Activated gamma-delta T cell treated with anti-CD3 and anti-CD28 coated beads, Interleukin-2, amount 50 U/mL, for 16 hours (primary cell): Measurements from ENCODE around the gene PRPF19.

Experiments used
- DNase-seq: peaks from one replicate; pipeline ENCODE4 v3.0.0-alpha.2; 2020; ENCODE audit warnings: low read depth

The PRPF19 gene

GRCh38 chr11:60906132-60906972 is at the start of gene PRPF19:
Gene PRPF19, minus strand, starts transcription at chr11:60906585. Its CDS starts 203 bp downstream, at chr11:60906382.
- peak; percentile 99 for DNase-seq

- DNase-seq, result no peak
Measured at GRCh38 chr11:60955571-60955970, 49.2 kb upstream of the PRPF19 start.

- DNase-seq, result no peak
Measured at GRCh38 chr11:60954421-60954820, 48.0 kb upstream of the PRPF19 start.

- DNase-seq, result no peak
Measured at GRCh38 chr11:60953781-60954180, 47.4 kb upstream of the PRPF19 start.

- no peak for DNase-seq
Measured at GRCh38 chr11:60952742-60953170, 46.4 kb upstream of the PRPF19 start.

- DNase-seq, result no peak
Measured at GRCh38 chr11:60951904-60952741, 45.7 kb upstream of the PRPF19 start, which contains the start of gene SLC15A3. Gene SLC15A3, minus strand, starts transcription at chr11:60952176. Its CDS starts 625 bp downstream, at chr11:60951551.

- no peak for DNase-seq
Measured at GRCh38 chr11:60951606-60951903, 45.2 kb upstream of the PRPF19 start.

- no peak for DNase-seq
Measured at GRCh38 chr11:60950933-60951605, 44.7 kb upstream of the PRPF19 start.

GRCh38 chr11:60950024-60950423 is 43.6 kb upstream of the PRPF19 start:
- no peak for DNase-seq

- no peak for DNase-seq
Measured at GRCh38 chr11:60948250-60948649, 41.9 kb upstream of the PRPF19 start.

- no peak for DNase-seq
Measured at GRCh38 chr11:60947700-60948099, 41.3 kb upstream of the PRPF19 start.

GRCh38 chr11:60946601-60947264 is 40.3 kb upstream of the PRPF19 start:
- DNase-seq, result no peak

- no peak for DNase-seq
Measured at GRCh38 chr11:60945295-60945667, 38.9 kb upstream of the PRPF19 start.

- DNase-seq, result no peak
Measured at GRCh38 chr11:60944490-60945294, 38.3 kb upstream of the PRPF19 start.

GRCh38 chr11:60942970-60943565 is 36.7 kb upstream of the PRPF19 start:
- DNase-seq, result no peak

- no peak for DNase-seq
Measured at GRCh38 chr11:60942219-60942618, 35.8 kb upstream of the PRPF19 start.

- no peak for DNase-seq
Measured at GRCh38 chr11:60941371-60942119, 35.2 kb upstream of the PRPF19 start.

GRCh38 chr11:60939855-60940254 is 33.5 kb upstream of the PRPF19 start:
- DNase-seq, result no peak

- DNase-seq, result no peak
Measured at GRCh38 chr11:60939301-60939700, 32.9 kb upstream of the PRPF19 start.

GRCh38 chr11:60938500-60938899 is 32.1 kb upstream of the PRPF19 start:
- DNase-seq, result no peak
